Measurements from ENCODE around the gene CDH4. TPM values are rescaled to one million over a fixed set of nuclear protein-coding genes. Genes with fewer than 3 reads are reported as not detected.

CDH4 gene
- total RNA-seq, 1 donor from 2014 or later = 3.2 TPM

DNA sequence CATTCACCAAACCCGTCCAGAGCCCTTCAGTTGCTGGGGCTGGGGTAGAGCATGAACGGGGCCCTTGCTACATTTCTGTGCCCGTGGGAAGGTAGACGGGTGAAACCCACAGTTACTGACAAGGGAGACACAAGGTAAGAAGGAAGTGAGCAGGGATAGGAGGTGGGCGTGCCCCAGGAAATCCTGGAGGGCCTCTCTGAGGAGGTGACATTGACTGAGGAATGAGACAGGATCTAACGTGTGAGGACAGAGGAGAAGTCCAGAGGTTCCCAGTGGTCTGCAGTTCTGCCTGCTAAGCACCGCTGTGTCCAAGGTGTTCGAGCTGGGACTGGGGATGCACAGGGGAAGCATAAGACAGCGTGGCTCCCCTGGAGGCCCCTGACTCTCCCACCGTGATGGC is 378.8 kb downstream of the CDH4 start:
- H3K9me3 Mint-ChIP-seq (ENCODE audit: unreplicated experiment) = peaks cover 2% of the 10 kb centered on the region
- Histone ChIP-seq H3K4me2 (ENCODE audit: low read length) (no peak overlapping the region), H3K4me3 (ENCODE audit: insufficient read depth, low read depth, low read length) (no peak overlapping the region), H3K9ac (ENCODE audit: low read length) (no peak overlapping the region), H3K4me1 (ENCODE audit: insufficient read depth, low read length) (no peaks in the 10 kb centered on the region), H2AFZ (ENCODE audit: low read depth, low read length) (no peak overlapping the region), H3K27me3 (ENCODE audit: insufficient read depth, low read length) (no peaks in the 10 kb centered on the region), H3K9me3 (ENCODE audit: insufficient read depth, low read depth, low read length) (no peaks in the 10 kb centered on the region), H4K20me1 (ENCODE audit: insufficient read depth, low read length) (peaks cover 8% of the 10 kb centered on the region), H3K36me3 (ENCODE audit: insufficient read depth, low read length) (no peaks in the 10 kb centered on the region), H3K27ac (ENCODE audit: low read depth, low read length) (no peak overlapping the region), H3K79me2 (ENCODE audit: insufficient read depth, low read length) (no peaks in the 10 kb centered on the region)
- no peak overlapping the region for H3K4me3 Mint-ChIP-seq (ENCODE audit: unreplicated experiment)
- H3K27ac Mint-ChIP-seq (ENCODE audit: unreplicated experiment) = no peak overlapping the region
- FAIRE-seq (no peak), DNase-seq (ENCODE audit: low read depth) (no peak)
- H3K27me3 Mint-ChIP-seq (ENCODE audit: low read depth, unreplicated experiment) = peaks cover 45% of the 10 kb centered on the region
- TF ChIP-seq, protein P1, sequence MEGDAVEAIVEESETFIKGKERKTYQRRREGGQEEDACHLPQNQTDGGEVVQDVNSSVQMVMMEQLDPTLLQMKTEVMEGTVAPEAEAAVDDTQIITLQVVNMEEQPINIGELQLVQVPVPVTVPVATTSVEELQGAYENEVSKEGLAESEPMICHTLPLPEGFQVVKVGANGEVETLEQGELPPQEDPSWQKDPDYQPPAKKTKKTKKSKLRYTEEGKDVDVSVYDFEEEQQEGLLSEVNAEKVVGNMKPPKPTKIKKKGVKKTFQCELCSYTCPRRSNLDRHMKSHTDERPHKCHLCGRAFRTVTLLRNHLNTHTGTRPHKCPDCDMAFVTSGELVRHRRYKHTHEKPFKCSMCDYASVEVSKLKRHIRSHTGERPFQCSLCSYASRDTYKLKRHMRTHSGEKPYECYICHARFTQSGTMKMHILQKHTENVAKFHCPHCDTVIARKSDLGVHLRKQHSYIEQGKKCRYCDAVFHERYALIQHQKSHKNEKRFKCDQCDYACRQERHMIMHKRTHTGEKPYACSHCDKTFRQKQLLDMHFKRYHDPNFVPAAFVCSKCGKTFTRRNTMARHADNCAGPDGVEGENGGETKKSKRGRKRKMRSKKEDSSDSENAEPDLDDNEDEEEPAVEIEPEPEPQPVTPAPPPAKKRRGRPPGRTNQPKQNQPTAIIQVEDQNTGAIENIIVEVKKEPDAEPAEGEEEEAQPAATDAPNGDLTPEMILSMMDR (IDR thresholded peaks at IDR 0.05; ENCODE audit: insufficient read depth, low read depth, low read length) = no peak
- no peak for TF ChIP-seq EZH2 (IDR thresholded peaks at IDR 0.05; ENCODE audit: insufficient read depth, low read length)
- no peaks in the 10 kb centered on the region for H3K4me1 Mint-ChIP-seq (ENCODE audit: low read depth, unreplicated experiment)
- H3K36me3 Mint-ChIP-seq (ENCODE audit: low read depth, unreplicated experiment) = no peaks in the 10 kb centered on the region

DNA sequence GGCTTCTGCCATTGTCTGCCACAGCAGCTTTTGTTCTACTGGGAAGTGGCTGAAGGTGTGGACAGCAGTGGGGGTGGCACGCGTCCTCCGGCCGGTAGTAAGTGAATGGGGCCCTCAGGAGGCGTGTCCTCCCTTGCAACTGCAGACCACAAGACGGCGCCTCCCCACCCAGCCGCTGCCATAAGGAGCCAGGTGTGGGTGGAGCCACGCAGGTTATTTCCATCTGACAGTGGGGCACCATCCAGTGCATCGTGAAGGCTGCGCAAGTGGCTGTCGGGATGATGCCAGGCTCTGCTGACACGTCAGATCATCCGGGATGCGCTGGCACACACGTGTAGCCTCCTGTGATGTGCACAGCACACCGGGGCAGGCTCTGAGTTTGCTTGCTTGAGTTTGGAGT is 379.7 kb downstream of the CDH4 start:
- no peaks in the 10 kb centered on the region for H3K36me3 ChIP-seq (ENCODE audit: insufficient read depth, low read length)
- H3K79me2 ChIP-seq (ENCODE audit: insufficient read depth, low read length) = no peaks in the 10 kb centered on the region
- Mint-ChIP-seq H3K27ac (ENCODE audit: unreplicated experiment) (no peak overlapping the region), H3K27me3 (ENCODE audit: low read depth, unreplicated experiment) (peaks cover 38% of the 10 kb centered on the region), H3K4me1 (ENCODE audit: low read depth, unreplicated experiment) (no peaks in the 10 kb centered on the region), H3K36me3 (ENCODE audit: low read depth, unreplicated experiment) (no peaks in the 10 kb centered on the region), H3K9me3 (ENCODE audit: unreplicated experiment) (no peaks in the 10 kb centered on the region), H3K4me3 (ENCODE audit: unreplicated experiment) (no peak overlapping the region)
- no peak overlapping the region for H3K27ac ChIP-seq (ENCODE audit: low read depth, low read length)
- FAIRE-seq (no peak), DNase-seq (ENCODE audit: low read depth) (no peak)
- H2AFZ ChIP-seq (ENCODE audit: low read depth, low read length) = no peak overlapping the region
- no peak overlapping the region for H3K4me3 ChIP-seq (ENCODE audit: insufficient read depth, low read depth, low read length)
- H3K4me2 ChIP-seq (ENCODE audit: low read length) = no peak overlapping the region
- H3K4me1 ChIP-seq (ENCODE audit: insufficient read depth, low read length) = no peaks in the 10 kb centered on the region
- no peaks in the 10 kb centered on the region for H3K9me3 ChIP-seq (ENCODE audit: insufficient read depth, low read depth, low read length)
- TF ChIP-seq EZH2 (IDR thresholded peaks at IDR 0.05; ENCODE audit: insufficient read depth, low read length) = no peak
- TF ChIP-seq, protein P1 (IDR thresholded peaks at IDR 0.05; ENCODE audit: insufficient read depth, low read depth, low read length) = no peak
- H4K20me1 ChIP-seq (ENCODE audit: insufficient read depth, low read length) = peaks cover 8% of the 10 kb centered on the region
- no peaks in the 10 kb centered on the region for H3K27me3 ChIP-seq (ENCODE audit: insufficient read depth, low read length)
- no peak overlapping the region for H3K9ac ChIP-seq (ENCODE audit: low read length)

DNA sequence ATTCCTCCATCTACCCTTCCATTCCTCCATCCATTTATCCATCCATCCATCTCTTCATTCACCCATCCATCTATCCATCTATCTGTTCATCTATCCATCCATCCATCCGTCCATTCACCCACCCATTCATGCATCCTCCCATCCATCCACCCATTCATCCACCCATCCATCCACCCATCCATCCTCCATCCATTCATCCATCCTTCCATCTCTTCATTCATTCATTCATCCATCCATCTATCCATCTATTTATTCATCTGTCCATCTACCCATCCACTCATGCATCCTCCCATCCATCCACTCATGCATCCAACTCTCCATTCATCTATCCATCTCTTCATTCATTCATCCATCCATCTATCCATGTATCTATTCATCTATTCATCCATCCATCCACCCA is 380.9 kb downstream of the CDH4 start:
- Mint-ChIP-seq H3K36me3 (ENCODE audit: low read depth, unreplicated experiment) (no peaks in the 10 kb centered on the region), H3K27ac (ENCODE audit: unreplicated experiment) (no peak overlapping the region), H3K4me3 (ENCODE audit: unreplicated experiment) (no peak overlapping the region), H3K27me3 (ENCODE audit: low read depth, unreplicated experiment) (peaks cover 45% of the 10 kb centered on the region), H3K4me1 (ENCODE audit: low read depth, unreplicated experiment) (no peaks in the 10 kb centered on the region), H3K9me3 (ENCODE audit: unreplicated experiment) (no peaks in the 10 kb centered on the region)
- DNase-seq (ENCODE audit: low read depth) (no peak), FAIRE-seq (peak; percentile 34)
- Histone ChIP-seq H3K27ac (ENCODE audit: low read depth, low read length) (no peak overlapping the region), H3K4me1 (ENCODE audit: insufficient read depth, low read length) (no peaks in the 10 kb centered on the region), H3K27me3 (ENCODE audit: insufficient read depth, low read length) (no peaks in the 10 kb centered on the region), H3K9ac (ENCODE audit: low read length) (no peak overlapping the region), H3K4me2 (ENCODE audit: low read length) (no peak overlapping the region), H2AFZ (ENCODE audit: low read depth, low read length) (no peak overlapping the region), H3K9me3 (ENCODE audit: insufficient read depth, low read depth, low read length) (no peaks in the 10 kb centered on the region), H4K20me1 (ENCODE audit: insufficient read depth, low read length) (peaks cover 8% of the 10 kb centered on the region), H3K36me3 (ENCODE audit: insufficient read depth, low read length) (no peaks in the 10 kb centered on the region), H3K4me3 (ENCODE audit: insufficient read depth, low read depth, low read length) (no peak overlapping the region), H3K79me2 (ENCODE audit: insufficient read depth, low read length) (no peaks in the 10 kb centered on the region)
- TF ChIP-seq, protein P1 (IDR thresholded peaks at IDR 0.05; ENCODE audit: insufficient read depth, low read depth, low read length) = no peak
- TF ChIP-seq EZH2 (IDR thresholded peaks at IDR 0.05; ENCODE audit: insufficient read depth, low read length) = no peak

All from astrocyte (in vitro differentiated cells and primary cell).